GM12875 (cell line): ENCODE results near the gene SVBP.

Experiments used
- H3K4me3 ChIP-seq: one replicate; pipeline ENCODE4 v1.5.1; 2011; ENCODE audit warnings: low read depth, low read length, control low read depth
- TF ChIP-seq, protein P1 (sequence below): IDR thresholded peaks from 2 replicates; pipeline ENCODE4 v1.5.1; 2011; ENCODE audit warnings: low read depth, mild to moderate bottlenecking, control low read depth, inconsistent platforms, low read length, moderate library complexity, borderline replicate concordance; ENCODE audit not compliant: insufficient read depth

Gene SVBP

GRCh38 chr1:42846257-42847110, 29.3 kb upstream of the SVBP start, which contains the start of gene ZNF691:
Gene ZNF691, plus strand, starts transcription at chr1:42846613. Its CDS starts 3,046 bp downstream, at chr1:42849659.
- H3K4me3 ChIP-seq, result peak within 1 kb of the TSS; percentile 68
- TF ChIP-seq, protein P1, sequence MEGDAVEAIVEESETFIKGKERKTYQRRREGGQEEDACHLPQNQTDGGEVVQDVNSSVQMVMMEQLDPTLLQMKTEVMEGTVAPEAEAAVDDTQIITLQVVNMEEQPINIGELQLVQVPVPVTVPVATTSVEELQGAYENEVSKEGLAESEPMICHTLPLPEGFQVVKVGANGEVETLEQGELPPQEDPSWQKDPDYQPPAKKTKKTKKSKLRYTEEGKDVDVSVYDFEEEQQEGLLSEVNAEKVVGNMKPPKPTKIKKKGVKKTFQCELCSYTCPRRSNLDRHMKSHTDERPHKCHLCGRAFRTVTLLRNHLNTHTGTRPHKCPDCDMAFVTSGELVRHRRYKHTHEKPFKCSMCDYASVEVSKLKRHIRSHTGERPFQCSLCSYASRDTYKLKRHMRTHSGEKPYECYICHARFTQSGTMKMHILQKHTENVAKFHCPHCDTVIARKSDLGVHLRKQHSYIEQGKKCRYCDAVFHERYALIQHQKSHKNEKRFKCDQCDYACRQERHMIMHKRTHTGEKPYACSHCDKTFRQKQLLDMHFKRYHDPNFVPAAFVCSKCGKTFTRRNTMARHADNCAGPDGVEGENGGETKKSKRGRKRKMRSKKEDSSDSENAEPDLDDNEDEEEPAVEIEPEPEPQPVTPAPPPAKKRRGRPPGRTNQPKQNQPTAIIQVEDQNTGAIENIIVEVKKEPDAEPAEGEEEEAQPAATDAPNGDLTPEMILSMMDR, result peak; percentile 35; the same call in 1 of the 2 replicates

DNA sequence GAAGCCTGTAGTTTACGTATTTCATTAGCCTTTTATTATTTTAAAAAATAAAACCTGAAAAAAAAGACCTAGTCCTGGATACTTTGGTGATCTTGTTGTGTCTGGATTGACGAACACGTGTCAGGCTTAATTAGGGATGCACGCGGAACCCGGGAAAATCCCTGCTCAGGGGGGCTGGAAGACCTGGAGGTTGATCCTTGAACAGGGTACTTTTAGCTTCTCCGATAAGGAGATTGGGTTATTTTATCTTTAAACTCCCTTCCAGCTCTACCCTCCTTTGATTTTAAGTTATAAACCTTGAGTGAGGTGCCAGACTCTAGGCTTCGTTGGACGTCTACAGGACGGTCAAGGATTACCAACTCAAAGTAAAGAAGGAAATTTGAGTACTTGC, 28.7 kb upstream of the SVBP start:
- H3K4me3 ChIP-seq, result peak overlapping the region; percentile 68
- TF ChIP-seq, protein P1, result no peak

DNA sequence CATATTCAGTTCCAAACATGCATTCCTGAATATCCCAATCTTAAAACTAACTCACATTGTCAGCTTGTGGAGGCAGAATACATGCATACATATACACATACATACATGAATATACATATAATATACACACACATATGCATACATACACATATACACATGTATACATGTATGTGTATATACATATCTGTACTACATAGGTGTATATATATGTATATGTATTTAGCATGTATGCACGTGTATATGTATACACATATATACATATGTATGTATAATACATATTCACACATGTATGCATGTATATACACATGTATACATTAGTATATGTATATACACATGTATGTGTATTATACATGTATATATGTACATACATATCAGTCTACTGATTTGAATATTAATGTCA, 28.0 kb upstream of the SVBP start:
- H3K4me3 ChIP-seq, result no peak overlapping the region
- TF ChIP-seq, protein P1, result no peak

DNA sequence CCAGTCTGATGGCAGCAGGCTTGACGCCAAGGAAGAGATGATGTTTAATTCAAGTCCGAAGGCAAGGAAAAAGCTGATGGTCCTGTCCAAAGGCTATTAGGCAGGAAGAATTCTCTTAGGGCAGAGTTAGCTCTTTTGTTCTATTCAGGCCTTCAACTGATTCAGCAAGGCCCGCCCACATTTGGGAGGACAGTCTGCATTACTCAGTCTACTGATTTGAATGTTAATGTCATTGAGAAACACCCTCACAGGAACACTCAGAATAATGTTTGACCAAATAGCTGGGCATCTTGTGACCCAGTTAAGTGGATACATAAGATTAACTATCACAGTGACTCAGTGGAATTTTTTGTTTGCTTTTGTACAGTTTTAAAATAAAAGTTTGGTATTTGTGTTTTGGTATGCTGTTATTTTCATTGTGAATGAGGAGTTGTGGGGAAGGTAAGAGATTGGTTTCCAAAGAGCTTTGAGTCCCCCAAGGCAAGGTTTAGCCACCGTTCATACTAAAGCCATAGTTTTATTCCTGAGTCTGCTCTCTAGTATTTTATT, 27.5 kb upstream of the SVBP start:
- TF ChIP-seq, protein P1, result no peak
- no peak overlapping the region for H3K4me3 ChIP-seq

DNA sequence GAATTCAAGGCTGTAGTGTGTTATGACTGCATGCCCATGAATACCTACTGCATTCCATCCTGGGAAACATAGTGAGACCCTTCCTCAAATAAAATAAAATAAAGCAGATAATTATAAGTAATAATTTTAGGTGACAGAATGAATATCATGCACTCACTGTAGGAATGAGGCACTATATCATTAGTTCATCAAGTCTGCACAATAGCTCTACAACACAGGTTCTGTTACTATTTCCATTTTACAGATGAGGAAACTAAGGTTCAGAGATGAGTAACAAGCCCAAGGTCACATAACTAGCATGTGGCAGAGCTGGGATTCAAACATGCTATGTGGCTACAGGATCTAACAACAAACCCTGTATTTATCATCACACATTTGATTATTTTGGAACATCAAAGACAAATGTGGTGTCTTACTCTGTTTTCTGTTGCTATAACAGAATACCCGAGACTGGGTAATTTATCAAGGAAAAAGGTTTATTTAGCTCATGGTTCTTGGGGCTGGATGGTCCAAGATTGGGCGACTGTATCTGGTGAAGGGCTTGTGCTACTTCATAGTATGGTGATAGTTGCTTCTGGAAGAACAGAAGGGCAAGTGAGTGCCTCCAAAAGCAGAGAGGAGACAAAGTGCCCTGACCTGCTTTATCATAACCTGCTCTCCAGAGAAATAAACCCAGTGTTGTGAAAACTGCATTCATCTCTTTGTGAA, 24.4 kb upstream of the SVBP start:
- TF ChIP-seq, protein P1, result no peak
- H3K4me3 ChIP-seq, result no peak overlapping the region

GRCh38 chr1:42841010-42841409, 23.8 kb upstream of the SVBP start:
- TF ChIP-seq, protein P1, result no peak
- H3K4me3 ChIP-seq, result no peak overlapping the region
